ENCODE results near the gene LIPA.
"Not testable (repeated sequence)": the region's sequence is repeated elsewhere in the genome, so short reads cannot be mapped to it uniquely, and the experiment has no call there.

Gene LIPA

DNA sequence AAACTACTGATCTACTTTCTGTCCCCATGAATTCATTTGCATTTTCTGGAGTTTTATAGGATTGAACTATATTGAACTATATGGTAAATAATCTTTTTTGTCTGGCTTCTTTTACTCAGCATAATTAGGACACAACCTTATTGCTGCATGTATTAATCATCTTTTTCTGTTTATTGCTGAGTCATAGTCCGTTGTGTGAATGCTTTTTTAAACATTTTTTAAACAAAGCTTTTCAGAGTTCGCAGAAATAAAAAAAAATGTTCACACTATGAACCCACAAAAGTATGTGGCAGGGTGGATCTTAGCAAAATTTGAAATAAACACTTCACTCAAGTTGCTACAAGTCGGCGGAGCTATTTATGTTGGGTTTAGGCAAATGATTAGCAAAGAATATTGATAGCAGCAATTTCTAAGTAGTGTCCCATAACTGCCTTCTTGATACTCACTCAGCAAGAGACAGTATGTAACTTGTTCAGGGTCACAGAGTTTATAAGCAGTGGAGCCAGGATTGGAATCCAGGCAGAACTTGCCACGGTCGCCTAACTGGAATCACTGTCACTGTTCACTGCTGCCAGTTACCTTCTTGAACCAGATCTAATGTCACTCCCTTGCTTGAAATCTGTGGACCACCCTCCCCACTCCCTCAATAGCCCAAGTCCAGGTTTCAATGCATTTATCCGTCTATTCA lies 50.1 kb downstream of the LIPA start:
- WGBS = 92% methylated on average over 3 of the region's 7 CpGs
- no peak overlapping the region for H2BK12ac ChIP-seq (ENCODE audit: low read length in 2 of 2)
- H2AFZ ChIP-seq (ENCODE audit: low read depth, low read length) = no peak overlapping the region
- H2BK120ac ChIP-seq (ENCODE audit: low read depth, low read length) = no peak overlapping the region
- no peaks in the 10 kb centered on the region for H3K36me3 ChIP-seq (ENCODE audit: control insufficient read depth in 1 of 2, insufficient read depth in 2 of 2, low read depth in 1 of 2, low read length in 2 of 2)
- H3K4me3 ChIP-seq (ENCODE audit: insufficient read depth in 1 of 2, low read depth in 1 of 2, low read length in 2 of 2) = no peak overlapping the region
- H3K9me3 ChIP-seq (ENCODE audit: control insufficient read depth, low read length) = no peaks in the 10 kb centered on the region
- H3K4me1 ChIP-seq (ENCODE audit: control insufficient read depth, insufficient read depth, low read depth, low read length) = peaks cover 3% of the 10 kb centered on the region
- H3K9ac ChIP-seq (ENCODE audit: low read length) = no peak overlapping the region
- no peak overlapping the region for H3K14ac ChIP-seq (ENCODE audit: low read length in 2 of 2)
- H2BK15ac ChIP-seq (ENCODE audit: low read depth, poor library complexity, severe bottlenecking) = no peak overlapping the region
- H4K91ac ChIP-seq (ENCODE audit: low read length) = no peak overlapping the region
- H4K8ac ChIP-seq (ENCODE audit: low read length) = no peak overlapping the region
- H3K27me3 ChIP-seq (ENCODE audit: control insufficient read depth in 1 of 2, insufficient read depth in 1 of 2, low read length in 2 of 2) = peaks cover 3 to 28% of the 10 kb centered on the region in 2 experiments
- no peak for DNase-seq
- H3K4me2 ChIP-seq (ENCODE audit: low read length, poor library complexity, severe bottlenecking) = no peak overlapping the region
- H3K4ac ChIP-seq (ENCODE audit: low read depth in 1 of 2, low read length in 2 of 2) = no peak overlapping the region
- H3K27ac ChIP-seq (ENCODE audit: low read length, poor library complexity, severe bottlenecking) = no peak overlapping the region
- H3K18ac ChIP-seq (ENCODE audit: low read depth in 1 of 2, low read length in 2 of 2) = no peak overlapping the region
- no peak overlapping the region for H2AK5ac ChIP-seq (ENCODE audit: low read length, severe bottlenecking)
- H3K79me1 ChIP-seq (replicated peaks; ENCODE audit: low read length, poor library complexity, severe bottlenecking) = no peaks in the 10 kb centered on the region
- H3K23ac ChIP-seq (ENCODE audit: low read length in 2 of 2) = no peak overlapping the region
- no peak overlapping the region for H2BK5ac ChIP-seq (ENCODE audit: low read depth, low read length, poor library complexity, severe bottlenecking)

DNA sequence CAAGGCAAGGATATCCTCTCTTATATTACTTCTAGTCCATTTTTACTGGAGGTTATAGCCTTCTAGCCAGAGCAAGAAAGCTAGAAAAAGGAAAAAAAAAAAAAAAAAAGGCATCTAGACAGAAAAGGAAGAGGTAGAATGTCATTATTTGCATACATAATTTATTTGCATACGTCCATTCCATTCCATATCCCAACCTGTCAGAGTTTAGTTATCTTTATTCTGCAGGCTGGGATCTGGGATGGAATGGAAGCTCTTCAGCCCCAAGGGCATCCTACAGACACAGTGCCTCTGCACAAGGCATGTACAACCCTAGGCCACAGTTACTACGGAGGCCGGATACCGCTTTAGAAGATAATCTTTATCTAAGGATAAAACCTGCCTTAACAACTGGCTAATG lies 54.1 kb downstream of the LIPA start:
- Histone ChIP-seq H2BK120ac (ENCODE audit: low read depth, low read length) (no peak overlapping the region), H3K4ac (ENCODE audit: low read depth in 1 of 2, low read length in 2 of 2) (no peak overlapping the region), H2BK5ac (ENCODE audit: low read depth, low read length, poor library complexity, severe bottlenecking) (no peak overlapping the region), H3K27ac (ENCODE audit: low read length, poor library complexity, severe bottlenecking) (no peak overlapping the region), H4K91ac (ENCODE audit: low read length) (no peak overlapping the region), H3K14ac (ENCODE audit: low read length in 2 of 2) (no peak overlapping the region), H3K18ac (ENCODE audit: low read depth in 1 of 2, low read length in 2 of 2) (no peak overlapping the region), H3K4me2 (ENCODE audit: low read length, poor library complexity, severe bottlenecking) (no peak overlapping the region), H2BK12ac (ENCODE audit: low read length in 2 of 2) (no peak overlapping the region), H2AFZ (ENCODE audit: low read depth, low read length) (no peak overlapping the region), H3K23ac (ENCODE audit: low read length in 2 of 2) (no peak overlapping the region), H2AK5ac (ENCODE audit: low read length, severe bottlenecking) (no peak overlapping the region), H3K27me3 (ENCODE audit: control insufficient read depth in 1 of 2, insufficient read depth in 1 of 2, low read length in 2 of 2) (no peaks in the 10 kb centered on the region), H2BK15ac (ENCODE audit: low read depth, poor library complexity, severe bottlenecking) (no peak overlapping the region), H3K36me3 (ENCODE audit: control insufficient read depth in 1 of 2, insufficient read depth in 2 of 2, low read depth in 1 of 2, low read length in 2 of 2) (no peaks in the 10 kb centered on the region), H3K9ac (ENCODE audit: low read length) (no peak overlapping the region), H3K9me3 (ENCODE audit: control insufficient read depth, low read length) (no peaks in the 10 kb centered on the region), H3K79me1 (replicated peaks; ENCODE audit: low read length, poor library complexity, severe bottlenecking) (no peaks in the 10 kb centered on the region), H3K4me3 (ENCODE audit: insufficient read depth in 1 of 2, low read depth in 1 of 2, low read length in 2 of 2) (no peak overlapping the region), H4K8ac (ENCODE audit: low read length) (no peak overlapping the region), H3K4me1 (ENCODE audit: control insufficient read depth, insufficient read depth, low read depth, low read length) (no peaks in the 10 kb centered on the region)
- 83% methylated on average over 1 of the region's 4 CpGs for WGBS
- DNase-seq = no peak

DNA sequence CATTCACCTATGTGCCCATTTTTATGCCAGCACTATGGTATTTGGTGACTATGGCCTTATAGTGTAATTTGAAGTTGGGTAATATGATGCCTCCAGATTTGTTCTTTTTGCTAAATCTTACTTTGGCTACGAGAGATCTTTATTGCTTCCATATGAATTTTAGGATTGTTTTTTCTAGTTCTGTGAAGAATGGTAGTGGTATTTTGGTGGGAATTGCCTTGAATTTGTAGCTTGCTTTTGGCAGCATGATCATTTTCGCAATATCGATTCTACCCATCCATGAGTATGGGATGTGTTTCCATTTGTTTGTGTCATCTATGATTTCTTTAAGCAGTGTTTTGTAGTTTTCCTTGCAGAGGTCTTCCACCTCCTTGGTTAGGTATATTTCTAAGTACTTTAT lies 60.3 kb downstream of the LIPA start:
- not testable (repeated sequence) for H3K27me3 ChIP-seq (ENCODE audit: control insufficient read depth in 1 of 2, insufficient read depth in 1 of 2, low read length in 2 of 2); H3K4me3 ChIP-seq (ENCODE audit: insufficient read depth in 1 of 2, low read depth in 1 of 2, low read length in 2 of 2); H2AK5ac ChIP-seq (ENCODE audit: low read length, severe bottlenecking); H3K79me1 ChIP-seq (replicated peaks; ENCODE audit: low read length, poor library complexity, severe bottlenecking); H3K27ac ChIP-seq (ENCODE audit: low read length, poor library complexity, severe bottlenecking); H2BK5ac ChIP-seq (ENCODE audit: low read depth, low read length, poor library complexity, severe bottlenecking); DNase-seq; H3K4ac ChIP-seq (ENCODE audit: low read depth in 1 of 2, low read length in 2 of 2); H2AFZ ChIP-seq (ENCODE audit: low read depth, low read length); H4K91ac ChIP-seq (ENCODE audit: low read length); H3K23ac ChIP-seq (ENCODE audit: low read length in 2 of 2); H3K14ac ChIP-seq (ENCODE audit: low read length in 2 of 2); H3K4me2 ChIP-seq (ENCODE audit: low read length, poor library complexity, severe bottlenecking); H2BK15ac ChIP-seq (ENCODE audit: low read depth, poor library complexity, severe bottlenecking); H4K8ac ChIP-seq (ENCODE audit: low read length); H3K9me3 ChIP-seq (ENCODE audit: control insufficient read depth, low read length); H2BK12ac ChIP-seq (ENCODE audit: low read length in 2 of 2); H3K36me3 ChIP-seq (ENCODE audit: control insufficient read depth in 1 of 2, insufficient read depth in 2 of 2, low read depth in 1 of 2, low read length in 2 of 2); H3K18ac ChIP-seq (ENCODE audit: low read depth in 1 of 2, low read length in 2 of 2); H3K9ac ChIP-seq (ENCODE audit: low read length); H2BK120ac ChIP-seq (ENCODE audit: low read depth, low read length); H3K4me1 ChIP-seq (ENCODE audit: control insufficient read depth, insufficient read depth, low read depth, low read length)
- WGBS = 97% methylated on average over 3 of the region's 3 CpGs

DNA sequence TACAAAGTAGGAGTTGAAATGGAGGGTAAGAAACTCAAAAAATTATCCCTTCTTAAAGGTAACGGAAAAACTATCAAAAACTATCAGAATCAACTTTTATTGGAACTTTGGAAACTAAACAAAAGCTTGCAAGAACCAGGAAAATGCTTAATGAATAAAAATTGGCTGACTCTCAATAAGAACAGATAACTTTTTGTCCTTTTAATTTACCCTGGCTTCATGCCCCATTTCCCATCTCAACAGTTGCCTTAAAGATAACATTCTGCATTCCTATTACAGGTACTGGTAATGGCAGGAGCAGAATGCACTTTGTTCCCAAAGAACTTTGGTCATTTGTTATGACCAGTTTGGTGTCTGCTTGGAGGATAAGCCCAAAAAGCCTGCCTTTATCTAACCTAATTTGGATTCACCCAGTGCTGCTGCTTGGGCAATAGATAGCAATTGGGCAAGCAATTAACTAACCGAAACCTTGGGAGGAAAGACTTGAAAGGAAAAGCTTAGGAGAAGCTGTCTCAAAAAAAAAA lies 62.3 kb downstream of the LIPA start:
- Histone ChIP-seq H3K27ac (ENCODE audit: low read length, poor library complexity, severe bottlenecking) (no peak overlapping the region), H3K36me3 (ENCODE audit: control insufficient read depth in 1 of 2, insufficient read depth in 2 of 2, low read depth in 1 of 2, low read length in 2 of 2) (no peaks in the 10 kb centered on the region), H2BK12ac (ENCODE audit: low read length in 2 of 2) (no peak overlapping the region), H4K8ac (ENCODE audit: low read length) (no peak overlapping the region), H2BK120ac (ENCODE audit: low read depth, low read length) (no peak overlapping the region), H3K4ac (ENCODE audit: low read depth in 1 of 2, low read length in 2 of 2) (no peak overlapping the region), H3K4me2 (ENCODE audit: low read length, poor library complexity, severe bottlenecking) (no peak overlapping the region), H3K4me1 (ENCODE audit: control insufficient read depth, insufficient read depth, low read depth, low read length) (no peaks in the 10 kb centered on the region), H2BK5ac (ENCODE audit: low read depth, low read length, poor library complexity, severe bottlenecking) (no peak overlapping the region), H2AFZ (ENCODE audit: low read depth, low read length) (no peak overlapping the region), H3K23ac (ENCODE audit: low read length in 2 of 2) (no peak overlapping the region), H2AK5ac (ENCODE audit: low read length, severe bottlenecking) (no peak overlapping the region), H3K27me3 (ENCODE audit: control insufficient read depth in 1 of 2, insufficient read depth in 1 of 2, low read length in 2 of 2) (no peaks in the 10 kb centered on the region), H3K9me3 (ENCODE audit: control insufficient read depth, low read length) (no peaks in the 10 kb centered on the region), H4K91ac (ENCODE audit: low read length) (no peak overlapping the region), H2BK15ac (ENCODE audit: low read depth, poor library complexity, severe bottlenecking) (no peak overlapping the region), H3K4me3 (ENCODE audit: insufficient read depth in 1 of 2, low read depth in 1 of 2, low read length in 2 of 2) (no peak overlapping the region), H3K14ac (ENCODE audit: low read length in 2 of 2) (no peak overlapping the region), H3K18ac (ENCODE audit: low read depth in 1 of 2, low read length in 2 of 2) (no peak overlapping the region), H3K79me1 (replicated peaks; ENCODE audit: low read length, poor library complexity, severe bottlenecking) (no peaks in the 10 kb centered on the region), H3K9ac (ENCODE audit: low read length) (no peak overlapping the region)
- 71% methylated on average over 1 of the region's 2 CpGs for WGBS
- DNase-seq = no peak
